Measurements from ENCODE around the gene BMF. TPM values are rescaled to one million over a fixed set of nuclear protein-coding genes. Genes with fewer than 3 reads are reported as not detected.

The BMF gene
- polyA plus RNA-seq, 2 of the 4 experiments (the other 2 are of a cell fraction) = 1.4 to 1.6 TPM

DNA sequence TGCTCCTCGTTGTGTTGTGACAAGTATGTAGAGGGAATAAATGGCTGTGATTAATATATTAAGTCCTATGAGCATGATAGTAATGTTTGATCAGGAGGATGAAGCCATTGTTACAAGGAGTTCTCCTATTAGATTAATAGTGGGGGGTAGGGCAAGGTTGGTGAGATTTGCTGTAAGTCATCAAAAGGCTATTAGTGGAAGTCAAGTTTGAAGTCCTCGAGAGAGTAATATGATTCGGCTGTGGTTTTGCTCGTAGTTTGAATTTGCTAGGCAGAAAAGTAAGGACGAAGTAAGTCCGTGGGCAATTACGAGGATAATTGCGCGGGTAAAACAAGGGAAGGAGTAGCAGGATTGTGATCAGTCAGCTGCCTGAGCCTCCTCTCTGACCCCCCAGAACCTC is 26.2 kb upstream of the BMF start (continued):
- TF ChIP-seq, protein P1, sequence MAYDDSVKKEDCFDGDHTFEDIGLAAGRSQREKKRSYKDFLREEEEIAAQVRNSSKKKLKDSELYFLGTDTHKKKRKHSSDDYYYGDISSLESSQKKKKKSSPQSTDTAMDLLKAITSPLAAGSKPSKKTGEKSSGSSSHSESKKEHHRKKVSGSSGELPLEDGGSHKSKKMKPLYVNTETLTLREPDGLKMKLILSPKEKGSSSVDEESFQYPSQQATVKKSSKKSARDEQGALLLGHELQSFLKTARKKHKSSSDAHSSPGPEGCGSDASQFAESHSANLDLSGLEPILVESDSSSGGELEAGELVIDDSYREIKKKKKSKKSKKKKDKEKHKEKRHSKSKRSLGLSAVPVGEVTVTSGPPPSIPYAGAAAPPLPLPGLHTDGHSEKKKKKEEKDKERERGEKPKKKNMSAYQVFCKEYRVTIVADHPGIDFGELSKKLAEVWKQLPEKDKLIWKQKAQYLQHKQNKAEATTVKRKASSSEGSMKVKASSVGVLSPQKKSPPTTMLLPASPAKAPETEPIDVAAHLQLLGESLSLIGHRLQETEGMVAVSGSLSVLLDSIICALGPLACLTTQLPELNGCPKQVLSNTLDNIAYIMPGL (CRISPR knock-in tag; IDR thresholded peaks at IDR 0.05; ENCODE audit: borderline replicate concordance) = no peak

DNA sequence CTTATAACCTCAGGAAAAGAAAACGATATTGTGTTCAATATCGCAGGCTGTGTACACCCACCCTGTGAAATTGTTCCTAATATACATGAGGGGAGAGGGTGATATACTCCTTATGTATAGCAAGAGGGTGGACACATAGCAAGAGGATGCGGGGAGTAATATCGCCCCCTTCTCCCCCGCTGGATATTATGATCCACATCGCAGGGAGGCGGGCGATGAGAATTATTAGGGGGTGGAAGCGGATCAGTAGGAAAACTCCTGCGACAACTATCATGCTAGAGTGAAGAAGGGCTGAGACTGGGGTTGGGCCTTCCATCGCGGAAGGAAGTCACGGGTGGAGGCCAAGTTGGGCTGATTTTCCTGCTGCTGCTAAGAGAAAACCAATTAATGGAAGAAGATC is 24.9 kb upstream of the BMF start:
- no peak for DNase-seq (ENCODE audit: low read depth in 1 of 2, low spot score in 1 of 2)
- ChIA-PET POLR2A (no interaction called here), CTCF (no interaction called here)
- Histone ChIP-seq H3K4me3 (no peak overlapping the region), H3K9me3 (no peaks in the 10 kb centered on the region), H3K4me2 (no peak overlapping the region), H3K27ac (no peak overlapping the region), H3K4me1 (no peaks in the 10 kb centered on the region)
- no peak for FAIRE-seq
- no peak for ATAC-seq
- 88% methylated on average over 13 of the region's 13 CpGs for WGBS (ENCODE audit: missing lambda C conversion rate)
- TF ChIP-seq, protein P2, sequence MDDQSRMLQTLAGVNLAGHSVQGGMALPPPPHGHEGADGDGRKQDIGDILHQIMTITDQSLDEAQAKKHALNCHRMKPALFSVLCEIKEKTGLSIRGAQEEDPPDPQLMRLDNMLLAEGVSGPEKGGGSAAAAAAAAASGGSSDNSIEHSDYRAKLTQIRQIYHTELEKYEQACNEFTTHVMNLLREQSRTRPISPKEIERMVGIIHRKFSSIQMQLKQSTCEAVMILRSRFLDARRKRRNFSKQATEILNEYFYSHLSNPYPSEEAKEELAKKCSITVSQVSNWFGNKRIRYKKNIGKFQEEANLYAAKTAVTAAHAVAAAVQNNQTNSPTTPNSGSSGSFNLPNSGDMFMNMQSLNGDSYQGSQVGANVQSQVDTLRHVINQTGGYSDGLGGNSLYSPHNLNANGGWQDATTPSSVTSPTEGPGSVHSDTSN (IDR thresholded peaks at IDR 0.05) = no peak
- TF ChIP-seq JUNB (IDR thresholded peaks at IDR 0.05) = no peak
- TF ChIP-seq, protein P3, sequence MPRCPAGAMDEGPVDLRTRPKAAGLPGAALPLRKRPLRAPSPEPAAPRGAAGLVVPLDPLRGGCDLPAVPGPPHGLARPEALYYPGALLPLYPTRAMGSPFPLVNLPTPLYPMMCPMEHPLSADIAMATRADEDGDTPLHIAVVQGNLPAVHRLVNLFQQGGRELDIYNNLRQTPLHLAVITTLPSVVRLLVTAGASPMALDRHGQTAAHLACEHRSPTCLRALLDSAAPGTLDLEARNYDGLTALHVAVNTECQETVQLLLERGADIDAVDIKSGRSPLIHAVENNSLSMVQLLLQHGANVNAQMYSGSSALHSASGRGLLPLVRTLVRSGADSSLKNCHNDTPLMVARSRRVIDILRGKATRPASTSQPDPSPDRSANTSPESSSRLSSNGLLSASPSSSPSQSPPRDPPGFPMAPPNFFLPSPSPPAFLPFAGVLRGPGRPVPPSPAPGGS (IDR thresholded peaks at IDR 0.05) = no peak
- TF ChIP-seq, protein P4, sequence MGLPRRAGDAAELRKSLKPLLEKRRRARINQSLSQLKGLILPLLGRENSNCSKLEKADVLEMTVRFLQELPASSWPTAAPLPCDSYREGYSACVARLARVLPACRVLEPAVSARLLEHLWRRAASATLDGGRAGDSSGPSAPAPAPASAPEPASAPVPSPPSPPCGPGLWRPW (IDR thresholded peaks at IDR 0.05) = no peak
- TF ChIP-seq FOSL2 (IDR thresholded peaks at IDR 0.05) = no peak
- no peak for TF ChIP-seq FOSL2 (CRISPR knock-in tag; IDR thresholded peaks at IDR 0.05)
- TF ChIP-seq, protein P5, sequence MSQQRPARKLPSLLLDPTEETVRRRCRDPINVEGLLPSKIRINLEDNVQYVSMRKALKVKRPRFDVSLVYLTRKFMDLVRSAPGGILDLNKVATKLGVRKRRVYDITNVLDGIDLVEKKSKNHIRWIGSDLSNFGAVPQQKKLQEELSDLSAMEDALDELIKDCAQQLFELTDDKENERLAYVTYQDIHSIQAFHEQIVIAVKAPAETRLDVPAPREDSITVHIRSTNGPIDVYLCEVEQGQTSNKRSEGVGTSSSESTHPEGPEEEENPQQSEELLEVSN (IDR thresholded peaks at IDR 0.05; ENCODE audit: borderline replicate concordance, low read depth) = no peak
- no peak for TF ChIP-seq RAD21 (conservative IDR thresholded peaks at IDR 0.05 in 1 of 2, IDR thresholded peaks at IDR 0.05 in 1 of 2)
- TF ChIP-seq CEBPB (IDR thresholded peaks at IDR 0.05) = no peak
- no peak for TF ChIP-seq MAZ (IDR thresholded peaks at IDR 0.05; ENCODE audit: borderline replicate concordance, low read depth, low read length)
- TF ChIP-seq BHLHE40 (IDR thresholded peaks at IDR 0.05; ENCODE audit: low read depth, low read length) = no peak
- no peak for TF ChIP-seq GATA3 (IDR thresholded peaks at IDR 0.05; ENCODE audit: borderline replicate concordance)

DNA sequence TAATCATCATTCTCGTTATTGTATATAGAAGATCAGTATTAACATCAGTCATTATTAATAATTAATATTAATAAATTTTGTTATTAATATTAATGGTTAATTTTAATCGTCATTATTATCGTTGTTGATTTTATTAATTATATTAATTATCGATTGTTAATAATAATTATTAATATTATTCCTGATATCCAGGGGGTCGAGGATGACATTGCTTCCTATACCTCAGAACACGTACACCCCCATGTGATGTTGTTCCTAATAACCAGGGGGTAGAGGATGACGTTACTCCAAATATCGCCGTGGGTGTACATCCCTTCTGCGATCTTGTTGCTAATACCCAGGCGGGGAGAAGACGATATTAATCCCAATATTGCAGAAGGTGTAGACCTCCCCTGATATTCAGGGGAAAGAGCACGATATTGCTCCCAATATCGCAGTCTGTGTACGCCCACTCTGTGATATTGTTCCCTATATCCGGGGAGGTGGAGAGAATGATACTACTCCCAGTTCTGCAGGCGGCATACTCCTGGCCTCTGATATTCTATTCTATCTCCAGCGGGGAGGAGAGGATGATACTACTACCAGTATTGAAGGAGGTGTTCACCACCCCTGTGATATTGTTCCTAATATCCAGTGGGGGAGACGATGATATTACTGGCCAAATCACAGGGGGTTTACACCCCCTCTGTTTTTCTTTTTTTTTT is 22.3 kb upstream of the BMF start:
- POLR2A ChIA-PET = no interaction called here
- no peaks in the 10 kb centered on the region for H3K9me3 ChIP-seq
- no peaks in the 10 kb centered on the region for H3K4me1 ChIP-seq
- no peak overlapping the region for H3K4me2 ChIP-seq
- CTCF ChIA-PET = no interaction called here
- DNase-seq (ENCODE audit: low read depth in 1 of 2, low spot score in 1 of 2) (no peak), ATAC-seq (peak in 1 of 2 experiments; percentile 29; a peak in 1 of 6 replicates), FAIRE-seq (no peak)
- no peak for TF ChIP-seq KDM1A (IDR thresholded peaks at IDR 0.05; ENCODE audit: low read depth)
- TF ChIP-seq EP300 (IDR thresholded peaks at IDR 0.05) = no peak
- TF ChIP-seq RCOR1 (IDR thresholded peaks at IDR 0.05; ENCODE audit: low read depth, low read length) = no peak
- no peak for TF ChIP-seq NFE2L2 (conservative IDR thresholded peaks at IDR 0.05; ENCODE audit: low read length)
- no peak for TF ChIP-seq FOXS1 (CRISPR knock-in tag; IDR thresholded peaks at IDR 0.05)
- TF ChIP-seq POLR2A (IDR thresholded peaks at IDR 0.05; ENCODE audit: low read length) = no peak
- WGBS (ENCODE audit: missing lambda C conversion rate) = 52% methylated on average over 19 of the region's 19 CpGs
- H3K27ac ChIP-seq = no peak overlapping the region
- no peak overlapping the region for H3K4me3 ChIP-seq
